K562 (cell line): Measurements from ENCODE around the gene SMIM35. TPM values are rescaled to one million over a fixed set of nuclear protein-coding genes. Genes with fewer than 3 reads are reported as not detected.

Experiments used
- ATAC-seq: fragments of 200-7000 bp; cut with Tn5 transposase; 3 replicates; pipeline ENCODE4 v1.9.1; 2020; ENCODE audit warnings: moderate library complexity
- BruUV-seq: library from RNA; stranded (reverse); fragments of 400-500 nt; replicated peaks from 2 replicates; lab custom pipeline; 2021; lab: Mats Ljungman, UMichigan
- CTCF ChIA-PET: fragments of 300-600 bp; formaldehyde crosslinking; extraction: SDS; loops from one replicate; lab custom pipeline; 2021; ENCODE audit warnings: low intra/inter-chr PET ratio; lab: Yijun Ruan, JAX
- POLR2A ChIA-PET: fragments of 300-600, 350-650 bp; sonication (Branson Sonifier 250); formaldehyde crosslinking; extraction: SDS; loops from one replicate; lab custom pipeline; 2021; ENCODE audit warnings: antibody characterized with exemption, inconsistent platforms; lab: Yijun Ruan, JAX
- DNase-seq, 4 experiments: peaks; one replicate each; pipeline versions ENCODE4 v3.0.0 to v3.0.0-alpha.2; 2011 to 2018; ENCODE audit warnings: low spot score in 3 of 4, mixed read lengths in 3 of 4; ENCODE audit errors: extremely low read depth in 1 of 4
- FAIRE-seq: peaks from 2 replicates; lab custom pipeline; 2011; peaks lifted over from hg19 to GRCh38; lab: Jason Lieb, UNC
- H2AFZ ChIP-seq: 2 replicates; pipeline ENCODE4 v1.6.0; 2011; ENCODE audit warnings: low read depth, low read length, control low read depth, inconsistent platforms
- H3K27ac ChIP-seq: fragments of 200-600 bp; 3 replicates; pipeline ENCODE4 v1.8.0; 2011; ENCODE audit warnings: low read depth, mild to moderate bottlenecking, control low read depth, inconsistent platforms, low read length, moderate library complexity, mixed read lengths; ENCODE audit errors: extremely low read depth
- H3K27me3 ChIP-seq, 2 experiments: fragments of 300-600 bp in 1 of 2; 2 replicates in 1 of 2; 3 replicates in 1 of 2; pipeline versions ENCODE4 v1.6.0 to v1.8.0; 2011; ENCODE audit warnings: inconsistent platforms in 2 of 2, low read length in 2 of 2, mild to moderate bottlenecking in 1 of 2, mixed read lengths in 1 of 2, moderate library complexity in 1 of 2; ENCODE audit not compliant: control insufficient read depth in 2 of 2, insufficient read depth in 2 of 2
- H3K36me3 ChIP-seq: fragments of 300-600 bp; 3 replicates; pipeline ENCODE4 v1.8.0; 2011; ENCODE audit warnings: mild to moderate bottlenecking, low read length, inconsistent platforms; ENCODE audit not compliant: control insufficient read depth, insufficient read depth
- H3K4me1 ChIP-seq, 2 experiments: fragments of 200-600 bp in 1 of 2; replicated peaks in 1 of 2; 2 replicates in 1 of 2; 3 replicates in 1 of 2; pipeline versions ENCODE4 v1.5.1 to v1.8.0; 2011; ENCODE audit warnings: inconsistent platforms in 2 of 2, low read length in 2 of 2, mild to moderate bottlenecking in 1 of 2, mixed read lengths in 1 of 2, moderate library complexity in 1 of 2; ENCODE audit not compliant: control insufficient read depth in 2 of 2, insufficient read depth in 2 of 2
- H3K4me2 ChIP-seq: 2 replicates; pipeline ENCODE4 v1.6.1; 2011; ENCODE audit warnings: low read length, control low read depth, inconsistent platforms, mixed read lengths; ENCODE audit not compliant: insufficient read depth
- H3K4me3 ChIP-seq: fragments of 200-600 bp; sonication (generic), shearing (Covaris generic); 2 replicates; pipeline ENCODE4 v1.5.1; 2016; ENCODE audit warnings: control low read depth, inconsistent platforms
- H3K79me2 ChIP-seq: fragments of 200-600 bp; 3 replicates; pipeline ENCODE4 v1.8.0; 2011; ENCODE audit warnings: low read length, inconsistent platforms; ENCODE audit not compliant: control insufficient read depth, insufficient read depth
- H3K9ac ChIP-seq, 2 experiments: 2 replicates each; pipeline versions ENCODE4 v1.6.0 to v1.6.1; 2011; ENCODE audit warnings: low read depth in 2 of 2, low read length in 2 of 2, control low read depth in 1 of 2, inconsistent platforms in 1 of 2, mild to moderate bottlenecking in 1 of 2, mixed read lengths in 1 of 2; ENCODE audit not compliant: insufficient read depth in 1 of 2
- H3K9me1 ChIP-seq: one replicate; pipeline ENCODE4 v1.6.0; 2011; ENCODE audit warnings: inconsistent platforms, mild to moderate bottlenecking, low read length, moderate library complexity; ENCODE audit not compliant: control insufficient read depth, insufficient read depth
- H3K9me3 ChIP-seq: replicated peaks from 2 replicates; pipeline ENCODE4 v1.5.1; 2011; ENCODE audit warnings: low read depth, low read length, inconsistent platforms; ENCODE audit not compliant: control insufficient read depth, insufficient read depth
- H4K20me1 ChIP-seq: replicated peaks from 2 replicates; pipeline ENCODE4 v1.6.1; 2011; ENCODE audit warnings: low read length, inconsistent platforms, mixed read lengths; ENCODE audit not compliant: control insufficient read depth, insufficient read depth
- BMI1 ChIP-seq: fragments of 150-350 bp; IDR thresholded peaks from 2 replicates; pipeline ENCODE4 v1.6.1; 2014; ENCODE audit warnings: low read length
- CBFA2T3 ChIP-seq: fragments of 450-650 bp; IDR thresholded peaks from 2 replicates; pipeline ENCODE4 v1.6.1; 2017
- ELF4 ChIP-seq: fragments of 450-650 bp; formaldehyde crosslinking; IDR thresholded peaks from 2 replicates; pipeline ENCODE4 v1.4.0; 2022; ENCODE audit warnings: missing genetic modification characterization
- ELK3 ChIP-seq: fragments of 450-650 bp; formaldehyde crosslinking; IDR thresholded peaks from 2 replicates; pipeline ENCODE4 v1.4.0; 2020; ENCODE audit warnings: mild to moderate bottlenecking
- EP300 ChIP-seq: IDR thresholded peaks from 2 replicates; pipeline ENCODE4 v1.6.1; 2012; ENCODE audit warnings: low read length, improper control_type of control experiment
- FOSL1 ChIP-seq: fragments of 200-800 bp; sonication (Bioruptor generic); conservative IDR thresholded peaks from 2 replicates; pipeline ENCODE4 v1.6.1; 2016; ENCODE audit warnings: missing genetic modification characterization, missing compliant biosample characterization
- HDAC6 ChIP-seq: IDR thresholded peaks from 2 replicates; pipeline ENCODE4 v1.6.1; 2012; ENCODE audit warnings: low read depth, mild to moderate bottlenecking, control low read depth, inconsistent platforms, low read length, moderate library complexity
- IRF2 ChIP-seq: sonication (generic); formaldehyde crosslinking; IDR thresholded peaks from 2 replicates; pipeline ENCODE4 v1.8.1; 2022; ENCODE audit warnings: mild to moderate bottlenecking, missing genetic modification reagents
- KDM1A ChIP-seq, 2 experiments: fragments of 450-650 bp; IDR thresholded peaks; 2 replicates each; pipeline ENCODE4 v1.6.1; 2016; ENCODE audit warnings: mild to moderate bottlenecking in 2 of 2
- LEF1 ChIP-seq: fragments of 450-650 bp; IDR thresholded peaks from 2 replicates; pipeline ENCODE4 v1.6.1; 2016; ENCODE audit warnings: mild to moderate bottlenecking
- MTF1 ChIP-seq: fragments of 250-450 bp; sonication (Bioruptor Pico); IDR thresholded peaks from 2 replicates; pipeline ENCODE4 v1.9.0; 2021; ENCODE audit warnings: moderate library complexity, mild to moderate bottlenecking, inconsistent platforms, borderline replicate concordance
- RBM25 ChIP-seq: fragments of 200-400 bp; formaldehyde crosslinking; IDR thresholded peaks from 2 replicates; pipeline ENCODE4 v1.6.1; 2018; ENCODE audit warnings: low read length, low read depth, moderate library complexity; ENCODE audit not compliant: severe bottlenecking
- SNAPC5 ChIP-seq: fragments of 250-450 bp; sonication (Bioruptor Pico); IDR thresholded peaks from 2 replicates; pipeline ENCODE4 v1.8.0; 2021; ENCODE audit warnings: moderate library complexity, mild to moderate bottlenecking, inconsistent platforms
- STAT5B ChIP-seq: fragments of 250-450 bp; sonication (Bioruptor Pico); IDR thresholded peaks from 2 replicates; pipeline ENCODE4 v1.8.0; 2021; ENCODE audit warnings: mild to moderate bottlenecking, inconsistent platforms
- ZFX ChIP-seq: sonication (generic); formaldehyde crosslinking; IDR thresholded peaks from 2 replicates; pipeline ENCODE4 v1.8.0; 2022; ENCODE audit warnings: mild to moderate bottlenecking, missing genetic modification reagents, moderate library complexity
- ZNF408 ChIP-seq: fragments of 250-450 bp; sonication (Bioruptor Pico); IDR thresholded peaks from 2 replicates; pipeline ENCODE4 v1.4.0; 2020; ENCODE audit warnings: low read depth, mild to moderate bottlenecking, moderate library complexity
- WGBS: fragments of 100-300 bp; shearing (Covaris generic); methylation state at CpG from one replicate; pipeline ENCODE4 v1.1.6; 2016; ENCODE audit warnings: low coverage, mixed read lengths; ENCODE audit not compliant: insufficient coverage; ENCODE audit errors: missing lambda C conversion rate; 5-methylcytosine and 5-hydroxymethylcytosine counted together
- in situ Hi-C: fragments of 300-500 bp; cut with MboI; formaldehyde crosslinking; loops from 4 replicates; pipeline ENCODE4 v1.15.0; 2018; ENCODE audit warnings: inconsistent platforms, mixed read lengths
- intact Hi-C: fragments of 100-400 bp; cut with micrococcal nuclease; formaldehyde crosslinking; loops from 2 replicates; pipeline ENCODE4 v1.14.2; 2022
- polyA plus RNA-seq, 8 experiments: library from polyadenylated mRNA; depleted of rRNA in 4 of 8; stranded (reverse) in 5 of 8; unstranded in 3 of 8; fragments of >200 nt; fragmentation: Nextera tagmentation in 2 of 8; fragmentation: Illumina TruSeq in 1 of 8; extraction: Ambion mirVana in 2 of 8; extraction: Trizol in 1 of 8; gene quantifications; 2 replicates each; pipeline versions ENCODE4 v1.2.1 to v1.2.3, GENCODE V29; 2011 to 2014; ENCODE audit warnings: inconsistent platforms in 1 of 8, missing spikeins in 1 of 8
- total RNA-seq, 7 experiments: library from RNA; depleted of rRNA in 6 of 7; stranded (reverse); fragments of >200 nt in 6 of 7; fragmentation: Illumina TruSeq in 2 of 7; extraction: Trizol in 2 of 7; gene quantifications; 2 replicates each; pipeline versions ENCODE4 v1.2.1 to v1.2.3, GENCODE V29; 2011 to 2021; ENCODE audit warnings: low replicate concordance in 1 of 7
- TF ChIP-seq, protein P1 (sequence below): fragments of 450-650 bp; IDR thresholded peaks from 2 replicates; pipeline ENCODE4 v1.6.1; 2017; ENCODE audit warnings: antibody characterized with exemption
- TF ChIP-seq, protein P2 (sequence below): fragments of 450-650 bp; IDR thresholded peaks from 2 replicates; pipeline ENCODE4 v1.6.1; 2016; ENCODE audit warnings: mild to moderate bottlenecking

Gene SMIM35
- total and polyA plus RNA-seq, 9 of the 15 experiments (the other 6 are each of a cell fraction or from before 2014, with no cell fraction given): 0.03 TPM; not detected in 7

GRCh38 chr11:118091690-118092089 is 4.9 kb upstream of the SMIM35 start:
- Histone ChIP-seq H3K4me2 (no peak overlapping the region), H4K20me1 (no peaks in the 10 kb centered on the region), H3K4me1 (peaks cover 5 to 8% of the 10 kb centered on the region in 2 experiments; a peak in 3 of 5 replicates), H3K79me2 (no peaks in the 10 kb centered on the region), H3K27ac (no peak overlapping the region), H3K9ac (no peak overlapping the region), H3K4me3 (no peak overlapping the region), H2AFZ (no peak overlapping the region), H3K9me3 (peaks cover 10% of the 10 kb centered on the region), H3K9me1 (no peaks in the 10 kb centered on the region), H3K36me3 (no peaks in the 10 kb centered on the region), H3K27me3 (peaks cover 3 to 5% of the 10 kb centered on the region in 2 experiments; a peak in 3 of 5 replicates)
- DNase-seq: no peak
- ChIA-PET POLR2A (interaction anchor here (1.2 to 1.6 kb wide), 2 partner anchors 9 to 17 kb away, joined by 3 to 6 read pairs; no protein-coding TSS in a partner anchor), CTCF (no interaction called here)
- intact Hi-C loops: no loop called here
- WGBS: 16% methylated on average over 6 of the region's 6 CpGs
- no peak for ATAC-seq
- FAIRE-seq: no peak
- BruUV-seq: no TSS peak
- in situ Hi-C loops: no loop called here
- TF ChIP-seq HDAC6: no peak
- TF ChIP-seq, protein P1, sequence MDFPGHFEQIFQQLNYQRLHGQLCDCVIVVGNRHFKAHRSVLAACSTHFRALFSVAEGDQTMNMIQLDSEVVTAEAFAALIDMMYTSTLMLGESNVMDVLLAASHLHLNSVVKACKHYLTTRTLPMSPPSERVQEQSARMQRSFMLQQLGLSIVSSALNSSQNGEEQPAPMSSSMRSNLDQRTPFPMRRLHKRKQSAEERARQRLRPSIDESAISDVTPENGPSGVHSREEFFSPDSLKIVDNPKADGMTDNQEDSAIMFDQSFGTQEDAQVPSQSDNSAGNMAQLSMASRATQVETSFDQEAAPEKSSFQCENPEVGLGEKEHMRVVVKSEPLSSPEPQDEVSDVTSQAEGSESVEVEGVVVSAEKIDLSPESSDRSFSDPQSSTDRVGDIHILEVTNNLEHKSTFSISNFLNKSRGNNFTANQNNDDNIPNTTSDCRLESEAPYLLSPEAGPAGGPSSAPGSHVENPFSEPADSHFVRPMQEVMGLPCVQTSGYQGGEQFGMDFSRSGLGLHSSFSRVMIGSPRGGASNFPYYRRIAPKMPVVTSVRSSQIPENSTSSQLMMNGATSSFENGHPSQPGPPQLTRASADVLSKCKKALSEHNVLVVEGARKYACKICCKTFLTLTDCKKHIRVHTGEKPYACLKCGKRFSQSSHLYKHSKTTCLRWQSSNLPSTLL: no peak
- no peak for TF ChIP-seq STAT5B (CRISPR knock-in tag)
- TF ChIP-seq ELF4 (CRISPR knock-in tag): no peak
- no peak for TF ChIP-seq ELK3 (CRISPR knock-in tag)
- TF ChIP-seq MTF1 (CRISPR knock-in tag): no peak
- TF ChIP-seq BMI1: no peak
- TF ChIP-seq EP300: no peak
- no peak for TF ChIP-seq ZNF408 (CRISPR knock-in tag)
- no peak for TF ChIP-seq RBM25
- no peak for TF ChIP-seq CBFA2T3
- TF ChIP-seq IRF2 (CRISPR knock-in tag): no peak
- TF ChIP-seq FOSL1 (tag): no peak
- TF ChIP-seq ZFX (CRISPR knock-in tag): no peak
- TF ChIP-seq LEF1: no peak
- TF ChIP-seq, protein P2, sequence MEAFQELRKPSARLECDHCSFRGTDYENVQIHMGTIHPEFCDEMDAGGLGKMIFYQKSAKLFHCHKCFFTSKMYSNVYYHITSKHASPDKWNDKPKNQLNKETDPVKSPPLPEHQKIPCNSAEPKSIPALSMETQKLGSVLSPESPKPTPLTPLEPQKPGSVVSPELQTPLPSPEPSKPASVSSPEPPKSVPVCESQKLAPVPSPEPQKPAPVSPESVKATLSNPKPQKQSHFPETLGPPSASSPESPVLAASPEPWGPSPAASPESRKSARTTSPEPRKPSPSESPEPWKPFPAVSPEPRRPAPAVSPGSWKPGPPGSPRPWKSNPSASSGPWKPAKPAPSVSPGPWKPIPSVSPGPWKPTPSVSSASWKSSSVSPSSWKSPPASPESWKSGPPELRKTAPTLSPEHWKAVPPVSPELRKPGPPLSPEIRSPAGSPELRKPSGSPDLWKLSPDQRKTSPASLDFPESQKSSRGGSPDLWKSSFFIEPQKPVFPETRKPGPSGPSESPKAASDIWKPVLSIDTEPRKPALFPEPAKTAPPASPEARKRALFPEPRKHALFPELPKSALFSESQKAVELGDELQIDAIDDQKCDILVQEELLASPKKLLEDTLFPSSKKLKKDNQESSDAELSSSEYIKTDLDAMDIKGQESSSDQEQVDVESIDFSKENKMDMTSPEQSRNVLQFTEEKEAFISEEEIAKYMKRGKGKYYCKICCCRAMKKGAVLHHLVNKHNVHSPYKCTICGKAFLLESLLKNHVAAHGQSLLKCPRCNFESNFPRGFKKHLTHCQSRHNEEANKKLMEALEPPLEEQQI: no peak
- TF ChIP-seq SNAPC5 (CRISPR knock-in tag): no peak
- no peak for TF ChIP-seq KDM1A (IDR thresholded peaks at IDR 0.05)
